HG02759 (cell line): ENCODE data around the gene SEMA4B.
"Not testable (repeated sequence)": the region's sequence is repeated elsewhere in the genome, so short reads cannot be mapped to it uniquely, and the experiment has no call there.

Source experiments
- ATAC-seq: cut with Tn5 transposase; IDR thresholded peaks from one replicate; pipeline ENCODE4 v1.9.1; 2021; ENCODE audit warnings: mild to moderate bottlenecking, moderate library complexity; ENCODE audit not compliant: unreplicated experiment

Gene SEMA4B, protein sequence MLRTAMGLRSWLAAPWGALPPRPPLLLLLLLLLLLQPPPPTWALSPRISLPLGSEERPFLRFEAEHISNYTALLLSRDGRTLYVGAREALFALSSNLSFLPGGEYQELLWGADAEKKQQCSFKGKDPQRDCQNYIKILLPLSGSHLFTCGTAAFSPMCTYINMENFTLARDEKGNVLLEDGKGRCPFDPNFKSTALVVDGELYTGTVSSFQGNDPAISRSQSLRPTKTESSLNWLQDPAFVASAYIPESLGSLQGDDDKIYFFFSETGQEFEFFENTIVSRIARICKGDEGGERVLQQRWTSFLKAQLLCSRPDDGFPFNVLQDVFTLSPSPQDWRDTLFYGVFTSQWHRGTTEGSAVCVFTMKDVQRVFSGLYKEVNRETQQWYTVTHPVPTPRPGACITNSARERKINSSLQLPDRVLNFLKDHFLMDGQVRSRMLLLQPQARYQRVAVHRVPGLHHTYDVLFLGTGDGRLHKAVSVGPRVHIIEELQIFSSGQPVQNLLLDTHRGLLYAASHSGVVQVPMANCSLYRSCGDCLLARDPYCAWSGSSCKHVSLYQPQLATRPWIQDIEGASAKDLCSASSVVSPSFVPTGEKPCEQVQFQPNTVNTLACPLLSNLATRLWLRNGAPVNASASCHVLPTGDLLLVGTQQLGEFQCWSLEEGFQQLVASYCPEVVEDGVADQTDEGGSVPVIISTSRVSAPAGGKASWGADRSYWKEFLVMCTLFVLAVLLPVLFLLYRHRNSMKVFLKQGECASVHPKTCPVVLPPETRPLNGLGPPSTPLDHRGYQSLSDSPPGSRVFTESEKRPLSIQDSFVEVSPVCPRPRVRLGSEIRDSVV

DNA sequence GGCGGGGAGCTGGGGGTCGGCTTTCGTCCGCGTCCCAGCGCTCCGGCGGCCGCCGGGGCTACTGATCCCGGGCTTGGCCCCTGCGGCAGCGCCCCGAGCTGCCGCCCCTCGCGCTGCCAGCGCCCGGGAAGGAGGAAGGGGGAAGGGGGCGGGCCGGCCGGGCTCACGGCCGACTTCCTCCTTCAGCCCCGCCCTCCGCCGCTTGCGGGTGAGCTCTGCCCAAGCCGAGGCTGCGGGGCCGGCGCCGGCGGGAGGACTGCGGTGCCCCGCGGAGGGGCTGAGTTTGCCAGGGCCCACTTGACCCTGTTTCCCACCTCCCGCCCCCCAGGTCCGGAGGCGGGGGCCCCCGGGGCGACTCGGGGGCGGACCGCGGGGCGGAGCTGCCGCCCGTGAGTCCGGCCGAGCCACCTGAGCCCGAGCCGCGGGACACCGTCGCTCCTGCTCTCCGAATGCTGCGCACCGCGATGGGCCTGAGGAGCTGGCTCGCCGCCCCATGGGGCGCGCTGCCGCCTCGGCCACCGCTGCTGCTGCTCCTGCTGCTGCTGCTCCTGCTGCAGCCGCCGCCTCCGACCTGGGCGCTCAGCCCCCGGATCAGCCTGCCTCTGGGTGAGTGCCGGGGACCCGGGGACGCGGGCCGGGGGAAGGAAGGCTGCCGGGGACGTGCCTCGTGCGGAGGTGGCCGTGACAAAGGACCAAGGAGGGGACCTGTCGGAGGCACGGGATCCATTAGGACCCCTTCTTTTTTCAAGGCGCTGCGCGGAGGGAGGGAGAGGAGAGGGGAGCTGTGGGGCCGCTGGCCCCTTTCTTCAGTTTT, at the start of gene SEMA4B:
Gene SEMA4B, plus strand, starts transcription at position 201 of the 814 bp plus-strand sequence. Its CDS starts 249 bp downstream, at position 450.
- ATAC-seq: peak; percentile 87

- no peak for ATAC-seq
Observed at GRCh38 chr15:90151989-90152645, 49.0 kb upstream of the SEMA4B start.

DNA sequence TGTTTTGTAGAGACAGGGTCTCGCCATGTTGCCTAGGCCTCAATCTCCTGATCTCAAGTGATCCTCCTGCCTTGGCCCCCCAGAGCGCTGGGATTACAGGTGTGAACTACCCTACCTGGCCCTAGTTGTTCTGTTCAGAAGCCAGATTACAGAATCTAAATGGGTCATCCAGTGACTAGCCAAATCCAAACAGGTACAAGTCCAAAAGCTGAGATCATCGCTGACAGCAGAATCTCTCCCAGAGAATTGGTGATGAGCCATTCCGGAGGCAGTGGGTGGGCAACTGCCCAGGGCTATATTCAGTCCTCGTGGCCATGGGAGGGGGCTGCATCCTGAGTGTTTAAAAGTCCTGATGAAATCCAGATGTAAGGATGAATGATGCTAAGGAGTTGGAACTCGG, 47.5 kb upstream of the SEMA4B start:
- ATAC-seq: no peak

- ATAC-seq: no peak
Observed at GRCh38 chr15:90154246-90154645, 46.9 kb upstream of the SEMA4B start.

- ATAC-seq: no peak
Observed at GRCh38 chr15:90154861-90155626, 46.1 kb upstream of the SEMA4B start.

- no peak for ATAC-seq
Observed at GRCh38 chr15:90159213-90159612, 41.9 kb upstream of the SEMA4B start.

DNA sequence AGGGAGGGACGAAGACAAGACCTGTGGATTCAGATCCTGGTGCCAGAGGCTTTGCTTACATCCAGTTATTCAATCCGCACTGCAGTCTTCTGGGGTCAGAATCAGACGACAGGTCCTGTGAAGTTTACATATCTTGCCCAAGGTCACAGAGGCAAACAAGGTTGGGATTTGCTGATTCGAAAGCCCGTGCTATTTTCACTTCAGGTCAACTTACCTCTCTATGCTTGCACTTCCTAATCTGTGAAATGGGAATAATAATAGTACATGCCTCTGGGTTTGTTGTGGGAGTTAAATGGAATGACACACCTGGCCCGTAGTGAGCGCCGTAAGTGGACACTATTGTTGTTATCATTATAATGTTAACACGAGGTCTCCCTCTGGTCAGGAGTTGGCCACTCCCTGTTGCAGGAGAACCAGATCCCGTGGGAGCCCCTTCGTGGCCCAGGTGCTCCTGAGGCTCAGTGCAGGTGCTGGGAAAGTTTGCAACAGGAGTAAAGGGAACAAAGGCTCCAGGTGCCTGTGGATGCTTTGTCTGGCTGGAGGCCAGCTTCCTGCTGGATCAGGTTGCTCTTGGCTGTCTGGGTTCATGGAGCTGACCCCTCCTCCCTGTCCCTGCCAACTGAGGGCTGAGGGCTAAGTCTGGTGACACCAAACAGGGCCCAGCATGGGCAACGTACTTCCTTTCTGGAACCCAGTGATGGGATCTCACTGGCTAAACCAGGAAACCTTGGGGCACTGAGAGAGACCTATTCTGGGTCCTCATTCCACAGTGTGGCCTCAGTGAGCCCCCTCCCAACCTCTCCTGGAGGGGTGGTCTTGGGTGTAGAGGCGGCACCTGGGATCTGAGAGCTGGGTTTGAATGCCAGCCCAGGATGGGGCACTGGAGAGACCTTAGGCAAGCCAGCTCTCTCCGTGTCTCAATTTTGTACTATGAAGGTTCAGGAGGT, 40.1 kb upstream of the SEMA4B start:
- ATAC-seq: no peak

DNA sequence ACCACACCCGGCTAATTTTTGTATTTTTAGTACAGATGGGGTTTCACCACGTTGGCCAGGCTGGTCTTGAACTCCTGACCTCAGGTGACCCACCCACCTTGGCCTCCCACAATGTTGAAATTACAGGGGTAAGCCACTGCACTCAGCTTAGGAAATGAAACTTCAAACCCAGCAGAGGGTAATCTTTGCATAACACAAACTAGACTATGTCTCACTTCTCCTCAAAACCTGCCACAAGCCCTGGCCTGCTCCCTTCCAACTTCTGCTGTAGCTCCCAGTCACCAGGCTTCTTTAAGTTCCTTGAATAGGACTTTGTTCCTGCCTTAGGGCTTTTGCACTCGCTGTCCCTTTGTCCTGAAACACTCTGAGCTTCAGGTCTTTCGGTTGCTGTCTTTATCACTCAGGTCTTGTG, 39.2 kb upstream of the SEMA4B start:
- peak; percentile 69 for ATAC-seq

DNA sequence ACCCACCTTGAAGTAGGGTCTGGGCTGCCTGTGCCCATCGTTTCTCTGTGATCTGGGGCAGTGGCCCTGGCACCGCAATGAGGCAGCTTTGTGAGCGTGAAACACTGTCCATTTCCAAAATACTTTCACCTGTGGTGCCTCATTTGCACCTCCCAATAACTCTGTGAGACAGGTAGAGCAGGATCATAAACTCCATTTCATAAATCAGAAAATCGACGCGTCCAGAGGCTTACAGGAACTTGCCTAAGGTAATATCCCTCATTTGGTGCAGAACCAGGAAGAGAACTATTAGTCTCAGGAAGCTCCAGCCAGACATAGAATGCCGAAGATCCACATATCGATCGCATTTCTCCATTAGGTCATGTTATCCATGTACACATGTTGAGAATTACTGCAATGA, 38.2 kb upstream of the SEMA4B start:
- ATAC-seq: no peak

- not testable (repeated sequence) for ATAC-seq
Observed at GRCh38 chr15:90164239-90164638, 36.9 kb upstream of the SEMA4B start.

GRCh38 chr15:90165157-90165556, 36.0 kb upstream of the SEMA4B start:
- no peak for ATAC-seq

DNA sequence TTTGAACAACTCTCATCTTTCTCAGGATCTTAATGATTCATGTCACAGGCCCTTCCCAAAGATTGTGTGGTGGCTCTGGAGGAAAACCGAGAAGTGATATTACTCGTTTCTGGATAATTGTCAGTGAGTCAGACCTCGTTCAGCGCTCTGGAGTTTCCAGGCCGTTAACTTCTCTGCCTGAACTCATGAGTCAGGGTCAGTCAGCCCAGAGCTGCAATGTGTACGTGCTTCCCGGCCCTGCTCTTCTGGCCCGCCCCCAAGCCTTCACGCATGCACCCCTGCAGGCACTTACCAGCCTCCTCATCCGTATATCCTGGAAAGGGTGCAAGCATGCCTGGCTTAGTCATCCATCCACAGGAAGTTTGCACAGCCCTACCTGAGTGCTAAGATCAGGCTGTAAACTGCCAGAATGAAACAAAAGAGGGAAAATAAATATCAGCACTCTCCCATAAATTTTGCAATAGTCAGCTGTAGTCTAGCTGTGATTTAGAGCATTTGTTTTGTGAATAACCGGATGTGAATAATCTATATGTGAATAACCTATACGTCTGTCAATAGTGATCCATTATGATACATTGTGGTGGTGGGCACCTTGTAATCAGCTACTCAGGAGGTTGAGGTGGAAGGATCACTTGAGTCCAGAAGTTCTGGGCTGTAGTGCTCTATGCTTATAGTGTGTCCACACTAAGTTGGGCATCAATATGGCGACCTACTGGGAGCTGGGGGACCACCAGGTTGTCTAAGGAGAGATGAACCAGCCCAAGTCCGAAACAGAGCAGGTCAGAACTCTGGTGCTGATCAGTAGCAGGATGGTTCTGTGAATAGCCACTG, 35.3 kb upstream of the SEMA4B start:
- ATAC-seq: no peak

DNA sequence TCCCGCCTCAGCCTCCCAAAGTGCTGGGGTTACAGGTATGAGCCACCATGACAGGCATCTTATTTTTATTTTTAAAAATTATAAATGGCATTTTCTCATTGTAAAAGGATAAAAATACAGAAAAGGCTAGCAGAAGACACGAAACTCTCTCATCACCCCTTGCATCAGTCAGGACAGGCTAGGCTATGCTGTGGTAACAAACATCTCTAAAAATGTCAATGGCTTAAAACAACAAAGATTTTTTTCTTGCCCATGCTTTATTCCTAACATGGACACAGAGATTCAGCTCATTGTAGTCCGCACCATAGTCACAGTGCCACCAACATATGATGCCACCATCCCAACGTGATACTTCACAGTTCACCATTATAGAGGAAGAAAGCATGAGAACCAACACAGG, 34.0 kb upstream of the SEMA4B start:
- ATAC-seq: no peak

- no peak for ATAC-seq
Observed at GRCh38 chr15:90171623-90172022, 29.5 kb upstream of the SEMA4B start.

GRCh38 chr15:90173372-90173771, 27.8 kb upstream of the SEMA4B start:
- no peak for ATAC-seq

DNA sequence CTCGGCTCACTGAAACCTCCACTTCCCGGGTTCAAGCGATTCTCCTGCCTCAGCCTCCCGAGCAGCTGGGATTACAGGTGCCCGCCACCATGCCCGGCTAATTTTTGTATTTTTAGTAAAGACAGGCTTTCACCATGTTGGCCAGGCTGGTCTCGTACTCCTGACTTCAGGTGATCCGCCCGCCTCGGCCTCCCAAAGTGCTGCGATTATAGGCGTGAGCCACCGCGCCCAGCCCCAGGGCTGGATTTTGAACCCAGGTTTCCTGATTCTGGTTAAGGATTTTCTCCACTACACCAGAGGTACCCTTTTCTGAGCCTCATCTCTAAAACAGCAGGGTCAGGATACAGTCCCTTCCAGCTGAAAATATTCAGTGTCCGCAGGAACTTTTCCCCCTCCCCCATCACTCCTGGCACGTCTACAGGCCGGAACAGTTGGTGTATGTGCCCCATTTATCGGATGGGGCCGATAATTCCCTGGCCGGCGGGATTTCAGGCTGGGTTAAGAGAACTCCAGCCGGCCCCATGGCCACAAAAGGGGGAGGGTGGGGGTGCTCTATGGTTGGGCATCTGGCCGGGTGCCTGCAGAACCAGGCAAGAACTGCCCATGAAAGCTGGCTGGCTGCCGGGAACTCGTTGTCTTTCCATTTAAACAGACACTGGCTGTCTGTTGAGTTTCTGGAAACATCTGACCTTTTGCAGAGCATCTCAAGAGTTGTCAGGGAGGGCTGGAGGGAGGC, 26.8 kb upstream of the SEMA4B start:
- no peak for ATAC-seq

DNA sequence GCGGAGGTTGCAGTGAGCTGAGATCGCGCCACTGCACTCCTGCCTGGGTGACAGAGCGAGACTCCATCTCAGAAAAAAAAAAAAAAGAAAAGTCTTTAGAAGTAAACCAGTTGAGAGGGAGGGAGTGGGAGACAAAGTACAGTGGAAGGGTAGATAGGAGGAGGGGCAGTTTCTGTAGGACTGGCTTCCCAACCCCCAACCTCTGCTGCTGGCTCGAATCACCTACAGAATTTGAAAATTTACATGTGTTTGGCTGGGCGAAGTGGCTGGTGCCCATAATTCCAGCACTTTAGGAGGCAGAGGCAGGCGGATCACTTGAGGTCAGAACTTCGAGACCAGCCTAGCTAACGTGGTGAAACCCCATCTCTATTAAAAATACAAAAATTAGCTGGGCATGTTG, 24.1 kb upstream of the SEMA4B start:
- no peak for ATAC-seq
